Uterus (tissue), 4 donors: ENCODE results near the gene BNC1. TPM values are rescaled to one million over a fixed set of nuclear protein-coding genes. Genes with fewer than 3 reads are reported as not detected.

Experiments used
- DNase-seq, 2 donors: peaks; one replicate each; pipeline ENCODE4 v3.0.0-alpha.2; 2019 to 2020
- H3K27ac ChIP-seq, 2 donors: fragments of 200-600 bp; sonication (generic); 1 replicate in 1 of 2; 2 replicates in 1 of 2; pipeline ENCODE4 v1.5.1; 2016 to 2018
- H3K27me3 ChIP-seq, 2 donors: fragments of 200-600 bp; sonication (generic); one replicate each; pipeline ENCODE4 v1.5.1; 2018 to 2019; ENCODE audit warnings: control low read depth in 1 of 2
- H3K36me3 ChIP-seq, 2 donors: fragments of 200-600 bp; sonication (generic); one replicate each; pipeline ENCODE4 v1.5.1; 2019; ENCODE audit warnings: control low read depth in 1 of 2
- H3K4me1 ChIP-seq, 2 donors: fragments of 200-600 bp; sonication (generic); one replicate each; pipeline ENCODE4 v1.5.1; 2018 to 2019; ENCODE audit warnings: control low read depth in 1 of 2
- H3K4me3 ChIP-seq, 2 donors: fragments of 200-600 bp; sonication (generic); 1 replicate in 1 of 2; 2 replicates in 1 of 2; pipeline ENCODE4 v1.5.1; 2018 to 2019; ENCODE audit warnings: mild to moderate bottlenecking in 1 of 2
- H3K9me3 ChIP-seq, 2 donors: fragments of 200-600 bp; sonication (generic); one replicate each; pipeline ENCODE4 v1.5.1; 2019; ENCODE audit warnings: control low read depth in 1 of 2
- POLR2A ChIP-seq, 2 donors: fragments of 450-650 bp; IDR thresholded peaks; one replicate each; pipeline ENCODE4 v1.6.1; 2016; ENCODE audit warnings: antibody characterized with exemption in 2 of 2, mild to moderate bottlenecking in 1 of 2, moderate library complexity in 1 of 2
- intact Hi-C: fragments of 100-400 bp; cut with DNase I; formaldehyde crosslinking; loops from one replicate; pipeline ENCODE4 v1.15.1; 2023; ENCODE audit warnings: low total_unique reads
- total RNA-seq, 4 donors: library from RNA; depleted of rRNA in 3 of 4; stranded (reverse); fragments of >200 nt in 3 of 4; gene quantifications; one replicate each; pipeline versions ENCODE4 v1.1.0 to v1.2.4, GENCODE V29; 2014 to 2023
- TF ChIP-seq, protein P1 (sequence below), 4 experiments: fragments of 200-600 bp in 2 of 4; fragments of 450-650 bp in 2 of 4; sonication (generic) in 2 of 4; IDR thresholded peaks; one replicate each; pipeline ENCODE4 v1.5.1; 2016 to 2019; ENCODE audit warnings: antibody characterized with exemption in 4 of 4, mild to moderate bottlenecking in 2 of 4, moderate library complexity in 1 of 4
- donor health status: DM: yes; HTN: yes; CAD: no.

The BNC1 gene
- total RNA-seq, 4 donors from 2014 or later: 0.49 to 2.1 (median 0.59) TPM; not detected in 1

DNA sequence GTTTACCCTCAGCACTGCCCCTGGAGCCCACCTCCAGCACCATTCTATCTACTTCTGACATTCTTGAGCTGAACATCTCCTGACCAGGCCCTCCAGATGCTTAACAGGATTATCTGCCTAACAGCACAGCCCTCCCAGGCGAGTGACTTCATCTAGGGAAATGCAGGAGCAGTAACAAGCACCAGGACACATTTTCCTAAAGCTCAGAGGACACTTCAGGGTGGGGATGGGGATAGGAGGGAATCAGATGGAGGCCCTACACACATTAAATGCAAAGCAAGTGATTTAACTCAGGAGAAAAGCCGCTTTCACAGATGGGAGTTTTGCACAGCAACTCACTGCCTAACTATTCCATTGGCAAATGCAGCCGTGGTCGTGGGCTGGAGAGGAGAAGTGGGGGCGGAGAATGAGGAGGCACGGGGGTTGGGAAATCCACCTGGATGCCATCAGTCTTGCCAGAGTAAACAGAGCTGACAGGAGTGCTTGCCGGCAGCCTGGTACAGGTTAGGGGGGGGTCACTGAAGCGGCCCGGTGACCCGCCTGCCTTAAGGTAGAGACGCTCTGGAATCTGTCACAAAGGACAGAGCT is 21.3 kb upstream of the BNC1 start:
- no peak for TF ChIP-seq POLR2A (IDR thresholded peaks at IDR 0.05)
- TF ChIP-seq, protein P1, sequence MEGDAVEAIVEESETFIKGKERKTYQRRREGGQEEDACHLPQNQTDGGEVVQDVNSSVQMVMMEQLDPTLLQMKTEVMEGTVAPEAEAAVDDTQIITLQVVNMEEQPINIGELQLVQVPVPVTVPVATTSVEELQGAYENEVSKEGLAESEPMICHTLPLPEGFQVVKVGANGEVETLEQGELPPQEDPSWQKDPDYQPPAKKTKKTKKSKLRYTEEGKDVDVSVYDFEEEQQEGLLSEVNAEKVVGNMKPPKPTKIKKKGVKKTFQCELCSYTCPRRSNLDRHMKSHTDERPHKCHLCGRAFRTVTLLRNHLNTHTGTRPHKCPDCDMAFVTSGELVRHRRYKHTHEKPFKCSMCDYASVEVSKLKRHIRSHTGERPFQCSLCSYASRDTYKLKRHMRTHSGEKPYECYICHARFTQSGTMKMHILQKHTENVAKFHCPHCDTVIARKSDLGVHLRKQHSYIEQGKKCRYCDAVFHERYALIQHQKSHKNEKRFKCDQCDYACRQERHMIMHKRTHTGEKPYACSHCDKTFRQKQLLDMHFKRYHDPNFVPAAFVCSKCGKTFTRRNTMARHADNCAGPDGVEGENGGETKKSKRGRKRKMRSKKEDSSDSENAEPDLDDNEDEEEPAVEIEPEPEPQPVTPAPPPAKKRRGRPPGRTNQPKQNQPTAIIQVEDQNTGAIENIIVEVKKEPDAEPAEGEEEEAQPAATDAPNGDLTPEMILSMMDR (IDR thresholded peaks at IDR 0.05): no peak
- Histone ChIP-seq H3K9me3 (no peaks in the 10 kb centered on the region), H3K4me1 (no peaks in the 10 kb centered on the region), H3K27ac (no peak overlapping the region), H3K36me3 (no peaks in the 10 kb centered on the region), H3K4me3 (no peak overlapping the region), H3K27me3 (peaks cover 3% of the 10 kb centered on the region in 2 donors)
- no peak for DNase-seq
- intact Hi-C loops: no loop called here

DNA sequence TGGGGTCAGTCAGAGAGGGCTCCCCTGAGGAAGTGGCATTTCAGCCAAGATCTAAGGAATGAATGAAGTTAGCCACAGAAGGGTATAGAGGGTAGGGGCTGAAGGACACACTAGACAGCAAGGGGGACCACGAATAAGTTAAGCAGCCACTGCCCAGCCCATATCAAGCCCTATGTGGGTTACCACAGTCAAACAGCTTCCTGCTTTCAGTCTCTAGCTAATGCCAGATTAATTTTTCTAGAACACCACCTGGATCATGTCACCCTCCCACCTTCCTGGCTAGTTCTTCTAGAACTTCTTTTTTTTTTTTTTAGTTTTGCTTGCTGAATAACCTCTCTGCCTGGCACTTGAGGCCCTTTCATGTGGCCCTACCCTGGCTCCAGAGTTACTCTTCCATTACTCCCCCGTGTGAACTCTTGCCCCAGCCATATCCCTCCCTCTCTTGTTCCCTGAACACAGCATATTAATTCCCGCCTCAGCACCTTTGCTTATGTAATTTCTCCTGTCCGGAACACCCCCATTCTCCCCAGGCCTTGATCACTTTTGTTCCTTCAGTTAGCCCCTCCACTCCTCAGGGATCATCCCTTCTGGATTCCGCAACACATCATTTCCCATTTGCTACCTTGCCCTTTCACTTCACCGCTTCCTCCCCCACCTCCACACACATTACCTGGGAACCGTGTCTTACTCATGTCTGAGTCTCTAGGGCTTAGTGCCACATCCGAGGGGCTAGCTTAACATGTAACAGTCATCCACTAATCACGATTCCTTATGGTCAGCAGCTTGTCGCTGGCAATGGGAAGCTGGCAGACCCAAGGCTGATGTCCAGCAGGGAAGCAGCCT is 20.6 kb upstream of the BNC1 start:
- DNase-seq: no peak
- TF ChIP-seq POLR2A (IDR thresholded peaks at IDR 0.05): no peak
- TF ChIP-seq, protein P1 (IDR thresholded peaks at IDR 0.05): no peak
- Histone ChIP-seq H3K36me3 (no peaks in the 10 kb centered on the region), H3K9me3 (no peaks in the 10 kb centered on the region), H3K4me3 (no peak overlapping the region), H3K4me1 (no peaks in the 10 kb centered on the region), H3K27me3 (peaks cover 3 to 8% of the 10 kb centered on the region in 2 donors), H3K27ac (no peak overlapping the region)
- intact Hi-C loops: no loop called here

- H3K4me1 ChIP-seq: no peaks in the 10 kb centered on the region
- intact Hi-C loops: no loop called here
- H3K36me3 ChIP-seq: no peaks in the 10 kb centered on the region
- no peak for DNase-seq
- H3K27me3 ChIP-seq: peaks cover 3 to 8% of the 10 kb centered on the region in 2 donors
- TF ChIP-seq, protein P1 (IDR thresholded peaks at IDR 0.05): no peak
- no peak for TF ChIP-seq POLR2A (IDR thresholded peaks at IDR 0.05)
- H3K4me3 ChIP-seq: no peak overlapping the region
- H3K9me3 ChIP-seq: no peaks in the 10 kb centered on the region
- H3K27ac ChIP-seq: no peak overlapping the region
These were observed 19.1 kb upstream of the BNC1 start for GRCh38 chr15:83303535-83303934.

GRCh38 chr15:83300826-83301225 is 16.4 kb upstream of the BNC1 start:
- H3K27ac ChIP-seq: no peak overlapping the region
- no peak for DNase-seq
- intact Hi-C loops: no loop called here
- no peak overlapping the region for H3K4me3 ChIP-seq
- peaks cover 3 to 5% of the 10 kb centered on the region in 2 donors for H3K27me3 ChIP-seq
- no peaks in the 10 kb centered on the region for H3K9me3 ChIP-seq
- no peak for TF ChIP-seq POLR2A (IDR thresholded peaks at IDR 0.05)
- TF ChIP-seq, protein P1 (IDR thresholded peaks at IDR 0.05): no peak
- H3K4me1 ChIP-seq: no peaks in the 10 kb centered on the region
- H3K36me3 ChIP-seq: no peaks in the 10 kb centered on the region

- no peak overlapping the region for H3K4me3 ChIP-seq
- H3K27me3 ChIP-seq: peaks cover 0 to 5% of the 10 kb centered on the region in 2 donors
- H3K27ac ChIP-seq: no peak overlapping the region
- no peaks in the 10 kb centered on the region for H3K36me3 ChIP-seq
- intact Hi-C loops: no loop called here
- H3K4me1 ChIP-seq: no peaks in the 10 kb centered on the region
- no peak for DNase-seq
- H3K9me3 ChIP-seq: no peaks in the 10 kb centered on the region
- no peak for TF ChIP-seq POLR2A (IDR thresholded peaks at IDR 0.05)
- TF ChIP-seq, protein P1 (IDR thresholded peaks at IDR 0.05): no peak
These were observed 15.0 kb upstream of the BNC1 start for GRCh38 chr15:83299462-83299861.
